OCI-M1 (cell line): ENCODE results near the gene ACSL6.

Experiments used
- DNase-seq: peaks from one replicate; lab custom pipeline; 2025; lab: John Stamatoyannopoulos, UW

Gene ACSL6, protein sequence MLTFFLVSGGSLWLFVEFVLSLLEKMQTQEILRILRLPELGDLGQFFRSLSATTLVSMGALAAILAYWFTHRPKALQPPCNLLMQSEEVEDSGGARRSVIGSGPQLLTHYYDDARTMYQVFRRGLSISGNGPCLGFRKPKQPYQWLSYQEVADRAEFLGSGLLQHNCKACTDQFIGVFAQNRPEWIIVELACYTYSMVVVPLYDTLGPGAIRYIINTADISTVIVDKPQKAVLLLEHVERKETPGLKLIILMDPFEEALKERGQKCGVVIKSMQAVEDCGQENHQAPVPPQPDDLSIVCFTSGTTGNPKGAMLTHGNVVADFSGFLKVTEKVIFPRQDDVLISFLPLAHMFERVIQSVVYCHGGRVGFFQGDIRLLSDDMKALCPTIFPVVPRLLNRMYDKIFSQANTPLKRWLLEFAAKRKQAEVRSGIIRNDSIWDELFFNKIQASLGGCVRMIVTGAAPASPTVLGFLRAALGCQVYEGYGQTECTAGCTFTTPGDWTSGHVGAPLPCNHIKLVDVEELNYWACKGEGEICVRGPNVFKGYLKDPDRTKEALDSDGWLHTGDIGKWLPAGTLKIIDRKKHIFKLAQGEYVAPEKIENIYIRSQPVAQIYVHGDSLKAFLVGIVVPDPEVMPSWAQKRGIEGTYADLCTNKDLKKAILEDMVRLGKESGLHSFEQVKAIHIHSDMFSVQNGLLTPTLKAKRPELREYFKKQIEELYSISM

DNA sequence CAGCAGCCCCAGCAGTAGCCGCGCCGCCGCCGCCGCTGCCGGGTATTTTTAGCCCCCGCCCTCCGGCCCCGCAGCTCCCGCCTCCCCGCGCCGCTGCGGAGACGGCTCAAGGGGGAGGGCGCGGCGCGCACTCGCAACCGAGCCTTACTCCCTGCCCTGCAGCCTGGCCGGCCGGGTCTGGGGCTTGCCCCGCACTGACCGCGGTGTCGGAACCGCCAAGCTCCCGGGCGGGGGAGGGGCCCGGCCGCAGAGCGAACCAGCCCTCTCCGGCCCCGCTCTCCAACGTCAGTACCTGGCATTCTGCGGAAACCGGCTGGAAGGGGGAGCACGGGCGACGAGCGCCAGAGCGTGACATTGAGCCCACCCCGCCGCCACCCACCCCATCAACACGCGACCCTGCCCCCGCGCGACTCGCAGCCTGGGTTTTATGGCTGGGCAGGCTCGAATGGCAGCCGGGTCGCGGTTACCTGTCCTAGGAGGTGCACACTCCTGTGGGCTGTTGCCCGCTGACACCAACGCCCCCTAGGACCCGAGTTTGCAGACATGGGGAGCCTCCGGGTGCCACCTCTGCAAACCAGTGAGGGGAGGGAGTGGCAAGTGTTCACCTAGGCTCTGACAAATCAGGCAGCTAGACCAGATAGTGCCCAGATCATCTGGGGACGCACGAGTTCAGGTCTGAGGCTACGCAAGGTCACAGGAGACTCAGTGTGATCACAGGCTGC lies at the start of gene ACSL6:
Gene ACSL6, minus strand, starts transcription at position 37 of the 722 bp plus-strand sequence. CDS start 105 bp downstream, outside the sequence.
- no peak for DNase-seq

DNA sequence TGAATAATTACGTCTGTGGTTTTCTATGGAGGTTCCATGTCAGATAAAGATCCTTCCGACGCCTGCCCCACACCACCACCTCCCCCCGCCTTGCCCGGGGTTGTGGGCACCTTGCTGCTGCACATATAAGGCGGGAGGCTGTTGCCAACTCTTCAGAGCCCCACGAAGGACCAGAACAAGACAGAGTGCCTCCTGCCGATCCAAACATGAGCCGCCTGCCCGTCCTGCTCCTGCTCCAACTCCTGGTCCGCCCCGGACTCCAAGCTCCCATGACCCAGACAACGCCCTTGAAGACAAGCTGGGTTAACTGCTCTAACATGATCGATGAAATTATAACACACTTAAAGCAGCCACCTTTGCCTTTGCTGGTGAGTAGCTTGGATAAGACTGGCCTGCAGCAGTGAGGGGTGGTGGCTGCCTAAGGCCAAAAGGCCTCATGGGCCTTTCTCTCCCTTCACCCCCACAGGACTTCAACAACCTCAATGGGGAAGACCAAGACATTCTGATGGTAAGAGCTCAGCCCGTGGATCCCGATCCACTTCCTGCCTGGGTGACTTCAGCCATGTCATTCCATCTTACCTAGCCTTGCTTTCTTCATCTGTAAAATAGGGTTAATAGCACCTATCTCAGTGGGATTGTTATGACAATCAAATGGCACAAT lies 49.2 kb upstream of the ACSL6 start, which contains the start of gene IL3:
Gene IL3, plus strand, starts transcription at position 155 of the 661 bp plus-strand sequence. Its CDS starts 52 bp downstream, at position 207.
- DNase-seq, result no peak

DNA sequence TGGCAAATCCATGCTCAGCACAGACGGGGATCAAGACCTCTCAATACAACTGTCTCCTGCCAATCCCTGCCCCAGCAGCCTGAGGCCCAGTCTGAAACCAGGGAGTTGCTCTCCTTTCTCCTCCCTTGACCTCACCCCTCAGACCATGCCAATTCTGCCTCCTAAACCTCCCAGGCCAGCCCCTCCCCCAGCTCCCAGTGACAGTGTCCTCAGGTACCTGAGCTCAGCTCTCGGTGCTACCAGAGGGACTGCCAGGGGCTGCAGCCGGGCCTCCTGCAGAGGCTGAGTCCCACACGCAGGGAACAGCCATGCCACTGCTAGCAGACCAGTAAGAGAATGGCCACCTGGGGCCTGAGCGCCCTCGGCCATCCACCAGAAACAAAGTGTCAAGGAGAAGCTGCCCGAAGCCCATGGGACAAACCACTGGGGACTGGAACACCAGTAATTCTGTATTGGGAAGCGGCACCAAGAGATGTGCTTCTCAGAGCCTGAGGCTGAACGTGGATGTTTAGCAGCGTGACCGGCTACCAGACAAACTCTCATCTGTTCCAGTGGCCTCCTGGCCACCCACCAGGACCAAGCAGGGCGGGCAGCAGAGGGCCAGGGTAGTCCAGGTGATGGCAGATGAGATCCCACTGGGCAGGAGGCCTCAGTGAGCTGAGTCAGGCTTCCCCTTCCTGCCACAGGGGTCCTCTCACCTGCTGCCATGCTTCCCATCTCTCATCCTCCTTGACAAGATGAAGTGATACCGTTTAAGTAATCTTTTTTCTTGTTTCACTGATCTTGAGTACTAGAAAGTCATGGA lies 48.4 kb upstream of the ACSL6 start:
- DNase-seq, result no peak

DNA sequence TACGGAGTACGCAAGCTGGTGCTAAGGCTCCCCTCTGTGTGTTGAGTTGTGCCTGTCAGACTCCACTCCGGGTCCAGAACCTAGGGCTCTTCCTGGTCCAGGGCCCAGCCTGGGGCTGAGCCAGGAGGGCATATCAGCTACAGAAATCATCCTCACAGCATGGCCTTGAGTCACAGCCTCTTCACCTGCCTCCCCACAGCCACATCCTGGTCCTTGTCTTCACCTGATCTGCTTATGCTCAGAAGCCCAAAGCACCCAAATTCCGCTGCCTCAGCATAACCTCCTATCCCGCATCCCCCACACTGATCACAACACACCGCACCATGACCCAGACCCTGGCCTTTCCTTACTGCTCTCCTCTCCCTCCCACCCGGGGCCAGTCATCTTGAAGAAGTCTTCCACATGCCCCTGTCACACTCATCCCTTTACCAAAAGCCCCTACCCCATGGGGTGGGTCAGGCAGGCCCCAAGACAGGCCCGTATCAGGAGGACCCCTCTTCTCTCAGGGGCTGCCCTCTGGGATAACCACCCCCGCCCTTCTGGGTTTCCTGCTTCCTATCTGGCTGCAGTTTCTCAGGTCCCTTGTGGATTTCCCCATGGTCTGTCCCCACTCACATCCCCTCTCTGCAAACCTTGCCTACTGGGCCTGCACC lies 47.7 kb upstream of the ACSL6 start:
- DNase-seq, result no peak

DNA sequence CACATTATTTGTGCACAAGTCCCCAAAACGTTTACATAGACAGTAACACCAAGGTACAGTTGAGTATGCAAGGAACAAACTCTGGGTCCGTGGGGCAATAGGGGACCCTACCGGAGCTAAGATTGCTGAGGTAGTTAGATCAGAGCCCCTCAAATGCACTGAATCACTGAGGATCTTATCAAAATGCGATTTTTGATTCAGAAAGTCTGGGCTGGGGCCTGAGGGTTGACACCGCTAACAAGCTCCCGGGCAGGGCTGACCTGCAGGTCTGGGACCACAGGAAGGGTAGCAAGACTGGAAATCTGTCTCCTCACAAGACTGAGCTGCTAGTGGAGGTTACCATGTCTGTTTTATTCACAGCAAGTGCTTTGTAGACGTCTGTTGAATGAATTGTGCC lies 47.2 kb upstream of the ACSL6 start:
- no peak for DNase-seq

DNA sequence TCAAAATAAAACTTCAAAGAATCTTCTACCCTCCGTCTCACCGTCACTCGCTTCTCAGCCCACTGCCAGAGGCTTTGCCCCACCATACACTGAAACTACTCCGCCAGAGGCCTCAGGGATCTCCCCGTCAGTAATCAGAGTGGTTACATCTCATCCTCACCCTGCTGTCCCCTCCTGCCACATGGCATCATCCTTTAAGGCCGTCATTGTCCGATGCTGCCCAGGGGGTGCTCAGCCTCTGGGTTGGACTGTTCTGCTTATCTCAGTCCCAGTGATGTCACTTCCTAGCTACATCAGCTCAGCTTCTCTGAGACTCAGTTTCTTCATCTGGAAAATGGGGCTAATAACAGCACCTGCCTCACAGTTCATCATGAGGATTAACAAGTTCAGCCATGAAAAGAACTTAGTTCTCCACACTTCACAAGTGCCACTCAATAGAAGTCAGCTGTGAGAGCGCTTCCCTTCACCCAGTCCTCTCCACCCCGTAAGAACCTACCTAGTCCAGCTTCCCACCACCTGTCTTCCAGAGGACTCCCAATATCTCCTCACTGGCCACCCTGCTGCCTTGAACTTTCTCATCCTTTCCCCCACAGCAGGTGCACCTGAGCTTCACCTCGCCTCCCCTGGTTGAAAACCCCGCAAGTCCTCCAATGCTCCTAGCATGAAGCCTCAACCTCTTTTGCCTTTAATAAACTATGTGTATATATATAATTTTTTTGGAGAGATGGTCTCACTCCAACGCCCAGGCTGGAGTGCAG lies 46.2 kb upstream of the ACSL6 start:
- DNase-seq, result no peak

DNA sequence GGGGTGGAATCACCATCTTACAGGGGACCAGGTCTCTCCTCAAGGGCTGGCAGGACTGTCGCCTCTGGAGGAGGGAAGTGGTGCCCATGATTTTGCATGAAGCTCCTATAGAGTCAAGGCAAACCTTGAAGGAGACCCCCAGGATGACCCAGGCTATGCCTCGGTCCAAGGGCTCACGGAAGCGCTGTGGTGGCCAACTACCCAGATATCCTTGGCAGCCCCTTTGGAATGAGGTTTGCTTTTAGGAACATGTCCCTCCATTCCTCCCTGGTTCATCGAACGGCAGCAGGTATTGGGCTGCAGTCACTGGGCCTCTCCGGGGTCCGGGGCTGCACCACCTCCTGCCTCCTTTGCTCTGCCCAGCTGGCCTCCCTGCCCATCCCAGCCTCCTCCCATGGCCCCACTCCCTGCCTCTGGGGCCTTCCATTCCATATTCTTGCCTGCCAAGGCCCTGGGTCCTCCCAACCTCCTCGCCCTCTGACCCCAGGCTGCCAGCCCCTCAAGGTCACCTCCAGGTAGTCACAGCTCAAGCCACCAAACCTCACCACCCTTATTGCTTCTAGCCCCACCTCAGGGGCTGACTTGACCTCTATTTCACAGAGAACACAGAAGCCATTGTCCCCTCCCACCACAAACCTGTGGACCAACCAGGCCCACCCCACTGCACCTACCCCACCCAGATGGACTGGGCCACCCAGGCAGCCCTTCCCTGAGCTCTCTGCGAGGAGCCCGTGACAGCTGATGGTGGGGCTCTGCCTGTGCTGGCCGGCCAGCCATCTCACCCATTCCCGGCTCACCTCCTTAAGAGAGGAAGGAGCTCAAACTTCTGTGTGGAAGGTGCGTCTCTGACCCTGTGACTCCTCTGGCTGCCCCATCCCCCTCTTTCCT lies 45.4 kb upstream of the ACSL6 start:
- DNase-seq, result no peak

DNA sequence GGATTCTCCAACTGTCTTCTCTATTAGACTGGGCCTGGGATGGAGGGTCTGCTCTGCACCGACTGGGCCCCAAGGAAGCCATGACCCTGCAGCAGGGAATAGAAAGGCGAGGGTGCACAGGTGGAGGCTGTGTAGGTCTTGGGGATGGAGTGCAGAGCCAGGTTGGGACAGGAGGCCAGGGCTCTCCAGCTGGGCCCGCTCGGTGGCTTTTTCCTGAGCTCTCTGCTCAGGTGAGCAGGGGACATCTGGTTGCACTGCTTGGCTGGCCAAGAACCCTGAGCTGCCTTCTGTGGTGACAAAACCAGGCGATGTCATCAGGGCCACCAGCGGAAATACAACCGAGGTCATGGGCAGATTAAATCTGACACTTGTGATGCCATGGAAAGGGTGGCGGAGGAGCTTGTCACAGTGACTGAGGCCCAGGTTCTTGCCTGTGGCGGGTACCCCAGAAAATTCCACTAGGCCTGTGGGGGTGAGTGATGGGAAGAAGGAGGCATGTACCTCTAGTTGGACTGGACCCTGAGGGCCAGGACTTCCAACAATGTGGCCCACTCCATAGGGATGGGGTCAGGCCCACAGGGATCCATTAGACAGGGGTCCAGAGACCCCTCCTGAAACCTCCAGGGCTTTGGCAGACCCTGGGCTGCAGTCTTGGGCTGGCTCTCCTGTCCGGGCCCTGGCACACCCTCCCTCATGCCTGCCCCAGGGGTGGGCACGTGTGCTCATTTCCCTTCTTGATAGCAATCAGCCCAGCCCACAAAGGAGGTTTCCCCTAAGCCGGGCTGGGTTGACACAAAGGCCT lies 44.6 kb upstream of the ACSL6 start:
- peak; percentile 72 for DNase-seq

DNA sequence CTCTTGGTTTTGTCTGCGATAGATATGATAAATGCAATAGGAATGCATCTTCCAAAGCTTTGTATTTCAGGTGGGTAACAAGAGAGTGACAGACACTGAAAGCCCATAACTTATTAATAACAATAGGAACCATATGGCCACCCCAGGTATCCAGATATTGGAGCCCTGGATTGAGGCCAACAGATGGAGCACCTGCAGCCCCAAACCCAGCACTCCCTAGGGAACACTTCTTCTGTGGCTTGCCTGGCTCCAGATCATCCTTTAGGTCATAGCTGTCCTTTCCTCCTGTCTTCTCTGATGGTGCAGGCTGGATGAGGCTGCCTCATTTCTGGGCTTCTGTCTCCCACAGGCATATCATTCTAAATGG lies 44.0 kb upstream of the ACSL6 start:
- DNase-seq, result no peak

DNA sequence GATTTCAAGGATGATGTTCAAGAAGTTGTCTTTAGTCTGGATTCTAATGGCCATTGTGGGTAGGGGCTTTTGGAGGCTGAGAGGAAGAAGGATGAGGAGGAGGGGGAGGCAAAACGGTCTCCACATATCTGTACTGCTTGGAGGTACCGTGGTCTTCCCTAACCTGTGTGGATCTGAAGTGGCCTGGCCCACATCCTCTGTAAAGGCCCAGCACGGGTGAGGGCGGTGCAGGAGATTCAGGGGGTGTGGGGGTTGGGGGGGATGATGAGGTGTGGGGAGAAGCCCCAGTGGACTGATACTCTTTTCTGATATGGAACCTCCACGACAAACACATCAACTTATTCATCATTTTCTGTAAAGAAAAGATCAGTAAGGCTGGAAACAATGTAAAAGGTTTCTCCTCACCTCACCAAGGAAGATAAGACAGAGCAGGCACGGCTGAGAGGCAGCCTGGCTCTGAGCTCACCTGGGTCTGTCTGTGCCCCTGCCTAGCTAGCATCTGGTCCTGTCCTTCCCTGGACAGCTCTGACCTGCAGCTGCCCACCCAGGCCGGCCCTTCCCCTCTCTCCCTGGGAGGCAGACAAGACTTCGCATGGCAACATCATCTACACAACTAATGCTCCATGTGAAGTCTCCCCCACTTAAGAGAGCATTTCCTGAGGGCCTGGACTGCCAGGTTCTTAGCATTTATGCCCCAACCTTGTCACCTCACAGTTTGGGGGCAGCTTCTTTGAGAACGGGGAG lies 43.4 kb upstream of the ACSL6 start:
- no peak for DNase-seq

DNA sequence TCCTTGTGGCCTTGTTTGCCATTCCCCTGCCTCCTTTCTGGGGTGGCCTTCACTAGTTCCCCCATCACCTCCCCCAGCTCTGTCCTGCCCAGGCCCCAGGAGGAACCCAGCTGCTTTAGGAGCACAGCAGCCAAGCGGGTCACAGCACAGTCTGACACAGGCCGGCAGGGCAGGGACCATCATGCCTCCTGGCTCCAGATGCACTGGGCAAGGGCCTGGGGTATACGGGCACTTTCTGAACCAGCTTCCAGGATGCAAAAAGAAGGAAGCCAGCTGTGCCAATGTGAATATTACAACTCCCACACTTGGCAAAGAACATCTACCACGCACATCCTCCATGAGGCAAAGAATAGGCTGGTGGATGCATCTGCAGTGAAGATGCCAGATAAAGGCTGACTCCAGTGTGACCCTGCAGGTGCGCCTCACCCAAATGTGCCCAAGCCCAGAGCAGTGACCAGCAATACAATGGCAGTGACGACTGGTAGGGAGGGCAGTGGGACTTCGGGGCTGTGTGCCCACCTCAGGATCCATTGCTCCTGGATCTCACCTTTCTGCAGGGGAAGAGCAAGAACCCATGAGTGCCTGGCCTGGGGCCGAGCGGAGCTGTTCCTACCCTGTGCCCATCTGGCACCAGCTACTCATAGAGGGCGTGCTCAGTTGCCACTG lies 42.7 kb upstream of the ACSL6 start:
- DNase-seq, result no peak

DNA sequence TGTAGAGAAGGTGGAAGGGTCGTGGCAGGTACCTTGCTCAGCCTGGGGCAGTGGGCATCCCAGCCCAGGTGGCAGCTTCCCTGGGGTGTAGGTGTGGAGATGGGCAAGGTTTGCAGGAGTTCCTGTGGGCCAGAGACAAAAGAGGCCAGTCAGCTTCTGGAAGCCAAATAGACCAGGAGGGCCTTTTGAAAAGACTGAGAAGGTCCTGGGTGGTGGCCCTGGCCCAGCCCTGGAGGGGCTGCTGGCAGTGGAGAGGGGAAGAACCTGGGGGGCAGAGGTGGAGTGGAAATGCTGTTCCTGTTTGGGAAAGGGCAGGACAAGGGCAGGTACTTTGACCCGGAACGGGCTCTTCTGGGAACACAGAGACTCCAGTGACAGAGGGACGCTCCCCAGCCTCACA lies 42.0 kb upstream of the ACSL6 start:
- no peak for DNase-seq

DNA sequence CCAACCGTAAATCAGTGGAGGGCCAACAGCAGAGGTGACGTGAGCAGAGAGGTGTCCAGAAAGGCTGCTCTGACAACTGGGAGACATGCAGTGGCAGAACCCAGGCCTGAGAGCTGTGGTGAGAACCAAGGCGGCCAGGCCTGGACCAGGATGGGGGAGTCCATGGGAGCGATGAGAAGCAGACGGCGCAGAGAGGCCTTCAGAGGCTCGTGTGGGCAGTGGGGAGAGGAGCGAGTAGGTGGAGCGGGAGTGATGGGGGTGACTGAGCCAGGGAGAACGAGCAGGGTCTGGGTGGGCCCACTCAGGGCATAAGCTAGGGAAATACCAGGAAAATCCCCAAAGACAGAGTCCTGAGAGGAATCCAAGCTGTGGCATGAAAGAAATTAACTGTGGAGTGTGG lies 41.1 kb upstream of the ACSL6 start:
- no peak for DNase-seq

DNA sequence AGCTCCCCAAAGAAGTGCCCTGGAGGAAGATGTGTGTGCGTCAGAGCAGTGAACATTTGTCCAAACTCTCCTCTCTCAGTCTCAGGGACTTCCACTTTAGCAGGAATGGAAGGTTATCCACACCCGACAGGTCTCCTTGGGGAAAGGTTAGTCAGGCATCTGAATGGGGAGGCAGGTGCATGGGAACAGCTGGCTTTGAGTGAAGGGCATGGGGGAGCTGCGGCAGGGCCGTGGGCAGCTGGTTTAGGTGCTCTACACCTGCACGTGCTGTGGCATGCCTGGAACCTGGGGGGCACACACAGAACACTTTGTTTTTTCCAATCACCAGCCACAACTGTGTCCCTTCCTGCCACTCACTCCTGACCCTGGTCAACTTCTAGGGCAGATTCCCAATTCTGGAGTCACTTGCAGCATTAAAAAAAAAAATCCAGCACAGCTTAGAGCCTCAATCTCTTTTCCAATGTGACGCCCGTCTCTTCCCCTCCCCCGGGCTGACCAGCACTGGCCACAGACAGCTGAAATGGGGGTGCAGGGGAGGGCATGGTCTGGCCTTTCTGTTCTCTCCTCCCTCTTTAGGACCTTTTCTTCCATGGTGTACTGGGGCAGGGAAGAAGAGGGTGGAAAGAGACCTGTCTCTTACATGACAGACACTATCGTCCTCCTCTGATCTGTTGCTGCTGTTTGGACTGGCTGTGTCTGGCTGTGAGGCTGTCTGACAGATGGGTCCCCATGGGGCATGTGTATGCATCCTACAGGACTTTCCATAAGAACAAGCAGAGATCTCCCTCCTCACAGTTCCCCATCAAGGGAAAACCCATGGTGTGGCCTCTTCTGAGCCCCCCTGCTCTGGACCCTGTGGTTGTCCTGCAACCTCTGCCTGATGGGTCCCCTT lies 39.4 kb upstream of the ACSL6 start:
- DNase-seq, result no peak

DNA sequence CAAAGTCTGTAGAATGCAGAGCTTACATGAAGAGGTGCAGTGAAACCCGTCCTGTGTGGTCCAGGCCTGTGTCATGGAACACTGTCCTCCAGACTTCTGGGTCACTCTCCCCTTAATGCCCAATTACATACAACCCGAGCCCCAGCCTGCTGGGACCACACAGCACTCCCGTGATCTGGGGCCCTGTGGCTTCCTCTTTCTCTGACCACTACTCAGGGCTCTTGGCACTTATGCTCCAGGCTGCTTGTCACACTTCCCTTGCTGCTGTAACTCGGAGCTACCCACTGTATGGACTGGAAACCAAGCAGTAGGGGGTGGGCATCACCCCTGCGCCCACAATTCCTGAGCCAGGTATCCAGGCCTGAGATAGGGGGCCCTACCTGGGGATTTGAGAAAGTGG lies 38.7 kb upstream of the ACSL6 start:
- peak; percentile 73 for DNase-seq

DNA sequence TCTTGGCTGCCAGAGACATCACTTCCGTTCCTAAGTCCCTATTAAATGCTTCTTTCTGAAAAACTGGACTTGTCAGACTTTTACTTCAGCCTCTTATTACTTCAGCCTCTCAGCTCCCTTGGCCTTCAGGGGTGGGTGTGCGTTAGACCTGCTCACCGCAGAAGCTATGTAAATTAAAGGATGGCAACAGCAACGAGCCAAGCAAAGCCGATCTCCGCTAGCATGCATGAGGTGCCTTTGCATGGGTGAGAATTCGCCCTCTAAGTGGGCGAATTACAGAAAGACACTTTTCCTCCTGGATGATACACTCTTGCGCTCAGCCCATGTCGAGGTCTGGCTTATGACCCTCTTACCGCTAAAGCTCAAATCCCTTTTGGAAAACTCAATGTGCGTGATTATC lies 38.1 kb upstream of the ACSL6 start:
- no peak for DNase-seq
